H1 (cell line): ENCODE results near the gene NPNT. TPM values are rescaled to one million over a fixed set of nuclear protein-coding genes. Genes with fewer than 3 reads are reported as not detected.

Experiments
- CTCF ChIA-PET: fragments of 300-600 bp; sonication (Branson Sonifier 250); formaldehyde crosslinking; loops from one replicate; lab custom pipeline; 2021; ENCODE audit not compliant: partially characterized antibody; lab: Charles Lee
- POLR2A ChIA-PET: fragments of 300-600 bp; sonication (Branson Sonifier 250); formaldehyde crosslinking; loops from one replicate; lab custom pipeline; 2021; ENCODE audit warnings: inconsistent platforms; ENCODE audit not compliant: partially characterized antibody; lab: Charles Lee
- DNase-seq, 2 experiments: peaks; one replicate each; pipeline versions ENCODE4 v3.0.0 to v3.0.0-alpha.2; 2010 to 2022; ENCODE audit warnings: low spot score in 2 of 2, low read depth in 1 of 2, mixed read lengths in 1 of 2
- FAIRE-seq: peaks from 2 replicates; lab custom pipeline; 2011; peaks lifted over from hg19 to GRCh38; lab: Jason Lieb, UNC
- H2AFZ ChIP-seq: 2 replicates; pipeline ENCODE4 v1.8.1; 2012; ENCODE audit warnings: low read length, inconsistent platforms
- H2AK5ac ChIP-seq: 2 replicates; pipeline ENCODE4 v1.6.1; 2013; ENCODE audit warnings: low read depth, low read length
- H2BK120ac ChIP-seq: replicated peaks from 2 replicates; pipeline ENCODE3; 2013; ENCODE audit warnings: low read depth, low read length, inconsistent platforms
- H2BK12ac ChIP-seq: 2 replicates; pipeline ENCODE4 v1.6.1; 2013; ENCODE audit warnings: low read depth, low read length
- H2BK15ac ChIP-seq: 2 replicates; pipeline ENCODE4 v1.6.1; 2013; ENCODE audit warnings: low read length
- H2BK20ac ChIP-seq: 2 replicates; pipeline ENCODE4 v1.6.1; 2013; ENCODE audit warnings: low read length
- H2BK5ac ChIP-seq: 2 replicates; pipeline ENCODE4 v1.6.1; 2013; ENCODE audit warnings: low read depth, low read length
- H3K14ac ChIP-seq: 2 replicates; pipeline ENCODE4 v1.6.1; 2013; ENCODE audit warnings: inconsistent platforms; ENCODE audit not compliant: insufficient read length
- H3K18ac ChIP-seq: 2 replicates; pipeline ENCODE4 v1.6.1; 2013; ENCODE audit warnings: low read length; ENCODE audit errors: extremely low read depth
- H3K23ac ChIP-seq: 2 replicates; pipeline ENCODE4 v1.6.1; 2013; ENCODE audit warnings: inconsistent platforms; ENCODE audit not compliant: insufficient read length
- H3K23me2 ChIP-seq: 2 replicates; pipeline ENCODE4 v1.6.1; 2013; ENCODE audit warnings: low read depth, low read length
- H3K27ac ChIP-seq: 2 replicates; pipeline ENCODE4 v1.6.1; 2011; ENCODE audit warnings: low read depth, low read length, inconsistent platforms
- H3K27me3 ChIP-seq, 4 experiments: replicated peaks in 1 of 4; 1 replicate in 1 of 4; 2 replicates in 3 of 4; pipeline versions ENCODE4 v1.6.1 to v1.8.1; 2011 to 2013; ENCODE audit warnings: low read length in 3 of 4, mild to moderate bottlenecking in 3 of 4, inconsistent platforms in 2 of 4, mixed read lengths in 2 of 4, moderate library complexity in 1 of 4; ENCODE audit not compliant: control insufficient read depth in 3 of 4, insufficient read depth in 3 of 4; ENCODE audit errors: extremely low read depth in 1 of 4
- H3K36me3 ChIP-seq, 4 experiments: 2 replicates each; pipeline versions ENCODE4 v1.6.1 to v1.8.1; 2011 to 2013; ENCODE audit warnings: mild to moderate bottlenecking in 4 of 4, low read length in 3 of 4, moderate library complexity in 2 of 4, control low read depth in 1 of 4, inconsistent platforms in 1 of 4; ENCODE audit not compliant: insufficient read depth in 4 of 4, control insufficient read depth in 2 of 4
- H3K4ac ChIP-seq: replicated peaks from 2 replicates; pipeline ENCODE3; 2013; ENCODE audit warnings: low read length, low read depth, mixed read lengths, inconsistent platforms; ENCODE audit not compliant: insufficient read length
- H3K4me1 ChIP-seq, 4 experiments: replicated peaks in 1 of 4; 1 replicate in 1 of 4; 2 replicates in 3 of 4; pipeline versions ENCODE4 v1.6.1 to v1.8.1; 2011 to 2013; ENCODE audit warnings: low read length in 3 of 4, inconsistent platforms in 2 of 4, mixed read lengths in 1 of 4; ENCODE audit not compliant: insufficient read depth in 4 of 4, control insufficient read depth in 3 of 4
- H3K4me2 ChIP-seq, 2 experiments: 2 replicates each; pipeline versions ENCODE4 v1.6.1 to v1.8.1; 2011 to 2013; ENCODE audit warnings: low read depth in 2 of 2, low read length in 2 of 2, control low read depth in 1 of 2, inconsistent platforms in 1 of 2, mild to moderate bottlenecking in 1 of 2; ENCODE audit not compliant: insufficient read depth in 1 of 2
- H3K4me3 ChIP-seq, 4 experiments: fragments of 200-600, 300-600 bp in 1 of 4; sonication (generic), shearing (Covaris generic), sonication (Bioruptor Twin) in 1 of 4; 2 replicates each; pipeline versions ENCODE4 v1.5.1 to v1.8.1; 2011 to 2016; ENCODE audit warnings: low read length in 4 of 4, low read depth in 3 of 4, control low read depth in 2 of 4, inconsistent platforms in 2 of 4, mild to moderate bottlenecking in 2 of 4, mixed read lengths in 1 of 4, moderate library complexity in 1 of 4; ENCODE audit not compliant: insufficient read depth in 2 of 4; ENCODE audit errors: extremely low read depth in 1 of 4
- H3K56ac ChIP-seq: replicated peaks from 2 replicates; pipeline ENCODE3; 2013; ENCODE audit warnings: low read depth, mild to moderate bottlenecking, mixed read lengths, low read length, inconsistent platforms; ENCODE audit not compliant: insufficient read length
- H3K79me1 ChIP-seq: 2 replicates; pipeline ENCODE4 v1.6.1; 2013; ENCODE audit warnings: low read depth, low read length, control low read depth
- H3K79me2 ChIP-seq, 2 experiments: 2 replicates each; pipeline versions ENCODE4 v1.6.1 to v1.8.1; 2012 to 2013; ENCODE audit warnings: low read length in 2 of 2, mild to moderate bottlenecking in 2 of 2, inconsistent platforms in 1 of 2; ENCODE audit not compliant: insufficient read depth in 2 of 2, control insufficient read depth in 1 of 2
- H3K9ac ChIP-seq, 4 experiments: replicated peaks in 1 of 4; 1 replicate in 1 of 4; 2 replicates in 3 of 4; pipeline versions ENCODE4 v1.6.1 to v1.8.1; 2011 to 2013; ENCODE audit warnings: low read depth in 3 of 4, low read length in 3 of 4, control low read depth in 2 of 4, mild to moderate bottlenecking in 2 of 4, moderate library complexity in 2 of 4, inconsistent platforms in 1 of 4; ENCODE audit errors: extremely low read depth in 1 of 4
- H3K9me3 ChIP-seq, 2 experiments: 2 replicates each; pipeline versions ENCODE4 v1.6.1 to v1.8.1; 2012 to 2013; ENCODE audit warnings: mild to moderate bottlenecking in 2 of 2, moderate library complexity in 2 of 2, control low read depth in 1 of 2, inconsistent platforms in 1 of 2, low read depth in 1 of 2, low read length in 1 of 2, mixed read lengths in 1 of 2; ENCODE audit not compliant: insufficient read depth in 2 of 2
- H4K20me1 ChIP-seq, 2 experiments: replicated peaks in 1 of 2; 2 replicates each; pipeline versions ENCODE3 to v1.8.1; 2011 to 2013; ENCODE audit warnings: inconsistent platforms in 2 of 2, low read length in 2 of 2, mild to moderate bottlenecking in 1 of 2; ENCODE audit not compliant: insufficient read depth in 2 of 2, control insufficient read depth in 1 of 2
- H4K5ac ChIP-seq: 2 replicates; pipeline ENCODE4 v1.6.1; 2013; ENCODE audit warnings: low read length, low read depth, mixed read lengths, inconsistent platforms; ENCODE audit not compliant: insufficient read length
- H4K8ac ChIP-seq: 2 replicates; pipeline ENCODE4 v1.8.0; 2013; ENCODE audit warnings: mild to moderate bottlenecking, moderate library complexity, low read length, inconsistent platforms; ENCODE audit not compliant: insufficient read depth; ENCODE audit errors: extremely low read depth
- H4K91ac ChIP-seq: replicated peaks from 2 replicates; pipeline ENCODE3; 2013; ENCODE audit warnings: low read length, mixed read lengths, inconsistent platforms; ENCODE audit not compliant: insufficient read length
- CTBP2 ChIP-seq: IDR thresholded peaks from 2 replicates; pipeline ENCODE4 v1.7.0; 2011; ENCODE audit warnings: borderline replicate concordance, mild to moderate bottlenecking, moderate library complexity, mixed read lengths, low read length; ENCODE audit not compliant: insufficient read depth, insufficient read length
- GABPA ChIP-seq: IDR thresholded peaks from 2 replicates; pipeline ENCODE4 v1.6.1; 2011; ENCODE audit warnings: mild to moderate bottlenecking, low read length, moderate library complexity, borderline replicate concordance; ENCODE audit not compliant: insufficient read depth
- GTF2F1 ChIP-seq: IDR thresholded peaks from 2 replicates; pipeline ENCODE4 v1.6.1; 2012; ENCODE audit warnings: low read depth, low read length, improper control_type of control experiment, borderline replicate concordance
- KDM1A ChIP-seq: fragments of 200-600, 300-600 bp; sonication (generic); IDR thresholded peaks from 2 replicates; pipeline ENCODE4 v1.7.1; 2016; ENCODE audit warnings: mild to moderate bottlenecking, low read length, borderline replicate concordance
- POLR2A ChIP-seq, 2 experiments: IDR thresholded peaks; 1 replicate in 1 of 2; 2 replicates in 1 of 2; pipeline ENCODE4 v1.6.1; 2011; ENCODE audit warnings: low read depth in 2 of 2, low read length in 2 of 2, mild to moderate bottlenecking in 2 of 2; ENCODE audit errors: control extremely low read depth in 1 of 2
- TCF12 ChIP-seq: IDR thresholded peaks from 2 replicates; pipeline ENCODE4 v1.6.1; 2011; ENCODE audit warnings: low read depth, mild to moderate bottlenecking, low read length
- WGBS, 2 experiments: shearing (Covaris generic) in 1 of 2; methylation state at CpG; one replicate each; pipeline versions ENCODE4 v1.1.6 to v1.1.7; 2013 to 2015; ENCODE audit warnings: low lambda C conversion rate in 2 of 2, mixed read lengths in 2 of 2, inconsistent platforms in 1 of 2, low coverage in 1 of 2, missing lambda C conversion rate in 1 of 2; ENCODE audit not compliant: insufficient replicate concordance in 2 of 2, insufficient coverage in 1 of 2, insufficient read length in 1 of 2; ENCODE audit errors: extremely low coverage in 1 of 2, missing lambda C conversion rate in 1 of 2; 5-methylcytosine and 5-hydroxymethylcytosine counted together
- polyA plus RNA-seq, 7 experiments: library from polyadenylated mRNA; depleted of rRNA in 3 of 7; stranded (reverse) in 5 of 7; unstranded in 2 of 7; fragments of >200 nt in 5 of 7; fragments of 200-250 nt in 2 of 7; gene quantifications; 1 replicate in 5 of 7; 2 replicates in 1 of 7; 4 replicates in 1 of 7; pipeline versions ENCODE4 v1.2.1 to v1.2.3, GENCODE V29; 2011 to 2013; ENCODE audit warnings: missing spikeins in 2 of 7, mixed read lengths in 2 of 7
- total RNA-seq: library from RNA; stranded (reverse); fragmentation: NEBNext Ultra II Directional; extraction: Animal tissue kit (Norgen Biotek cat#: 25700); gene quantifications from 2 replicates; pipeline ENCODE4 v1.2.1, GENCODE V29; 2021

NPNT gene
- total and polyA plus RNA-seq, 2 of the 8 experiments (the other 6 are each of a cell fraction or from before 2014, with no cell fraction given): 0.24 to 0.97 TPM

- DNase-seq (no peak), FAIRE-seq (no peak)
- H4K91ac ChIP-seq: no peak overlapping the region
- no peak overlapping the region for H3K14ac ChIP-seq
- H2BK15ac ChIP-seq: no peak overlapping the region
- CTCF ChIA-PET: no interaction called here
- H2AK5ac ChIP-seq: no peak overlapping the region
- no peak overlapping the region for H2BK5ac ChIP-seq
- WGBS, 2 experiments: 85% methylated on average over 6 of the region's 6 CpGs; no CpG with 5 or more reads in 1 of the 2 experiments
- H4K5ac ChIP-seq: no peak overlapping the region
- H3K9me3 ChIP-seq: no peaks in the 10 kb centered on the region
- H3K27ac ChIP-seq: no peak overlapping the region
- H3K27me3 ChIP-seq: no peaks in the 10 kb centered on the region; a peak in 1 of 7 replicates
- no peaks in the 10 kb centered on the region for H3K79me2 ChIP-seq
- H3K18ac ChIP-seq: no peak overlapping the region
- no peak overlapping the region for H3K4ac ChIP-seq
- no peak overlapping the region for H4K8ac ChIP-seq
- no peak overlapping the region for H3K56ac ChIP-seq
- H3K9ac ChIP-seq: no peak overlapping the region
- H2BK12ac ChIP-seq: no peak overlapping the region
- H3K4me3 ChIP-seq: no peak overlapping the region
- POLR2A ChIA-PET: no interaction called here
- H4K20me1 ChIP-seq: no peaks in the 10 kb centered on the region
- H2AFZ ChIP-seq: no peak overlapping the region
- H3K79me1 ChIP-seq: no peaks in the 10 kb centered on the region
- H3K36me3 ChIP-seq: no peaks in the 10 kb centered on the region
- no peak overlapping the region for H2BK20ac ChIP-seq
- no peak overlapping the region for H3K23ac ChIP-seq
- no peaks in the 10 kb centered on the region for H3K23me2 ChIP-seq
- H3K4me2 ChIP-seq: no peak overlapping the region
- no peak overlapping the region for H2BK120ac ChIP-seq
- peaks cover 0 to 7% (median 5%) of the 10 kb centered on the region in 4 experiments; a peak in 3 of 7 replicates for H3K4me1 ChIP-seq
- TF ChIP-seq POLR2A (IDR thresholded peaks at IDR 0.05; ENCODE audit: control extremely low read depth in 1 of 2, low read depth in 2 of 2, low read length in 2 of 2): no peak
- TF ChIP-seq TCF12: no peak
- TF ChIP-seq GTF2F1: no peak
- no peak for TF ChIP-seq GABPA
- TF ChIP-seq KDM1A: no peak
- no peak for TF ChIP-seq CTBP2
These were observed 70.0 kb downstream of the NPNT start for GRCh38 chr4:105965183-105965800.
